ENCODE measurements around the gene DLG5. TPM values are rescaled to one million over a fixed set of nuclear protein-coding genes. Genes with fewer than 3 reads are reported as not detected.

Gene DLG5
- total and polyA plus RNA-seq, 9 of the 15 experiments (the other 6 are each of a cell fraction or from before 2014, with no cell fraction given) = 1.4 to 26.8 (median 11.2) TPM

DNA sequence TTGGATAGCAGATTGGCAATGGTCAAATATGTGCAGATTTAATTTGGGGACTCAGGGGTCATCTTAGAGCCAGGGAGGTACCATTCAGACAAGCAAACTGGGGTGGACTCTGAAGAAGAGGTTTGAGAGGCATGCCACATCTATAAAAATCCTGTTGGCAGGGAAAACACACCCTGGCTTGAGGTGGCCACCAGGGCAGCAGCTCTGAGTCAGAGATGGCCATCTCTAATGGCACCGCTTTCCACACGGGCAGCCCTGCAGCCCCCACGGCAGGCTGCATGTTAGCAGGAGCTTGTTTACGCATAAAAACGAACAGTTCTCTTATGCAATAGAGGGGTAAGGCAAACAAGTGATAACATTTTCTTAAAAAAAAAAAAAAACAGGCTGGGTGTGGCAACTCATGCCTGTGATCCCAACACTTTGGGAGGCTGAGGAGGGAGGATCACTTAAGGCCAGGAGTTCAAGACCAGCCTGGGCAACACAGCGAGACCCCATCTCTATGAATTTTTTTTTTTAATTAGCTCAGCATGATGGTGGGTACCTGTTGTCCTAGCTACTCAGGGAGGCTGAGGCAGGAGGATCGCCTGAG is 14.9 kb downstream of the DLG5 start (continued):
- TF ChIP-seq, protein P1, sequence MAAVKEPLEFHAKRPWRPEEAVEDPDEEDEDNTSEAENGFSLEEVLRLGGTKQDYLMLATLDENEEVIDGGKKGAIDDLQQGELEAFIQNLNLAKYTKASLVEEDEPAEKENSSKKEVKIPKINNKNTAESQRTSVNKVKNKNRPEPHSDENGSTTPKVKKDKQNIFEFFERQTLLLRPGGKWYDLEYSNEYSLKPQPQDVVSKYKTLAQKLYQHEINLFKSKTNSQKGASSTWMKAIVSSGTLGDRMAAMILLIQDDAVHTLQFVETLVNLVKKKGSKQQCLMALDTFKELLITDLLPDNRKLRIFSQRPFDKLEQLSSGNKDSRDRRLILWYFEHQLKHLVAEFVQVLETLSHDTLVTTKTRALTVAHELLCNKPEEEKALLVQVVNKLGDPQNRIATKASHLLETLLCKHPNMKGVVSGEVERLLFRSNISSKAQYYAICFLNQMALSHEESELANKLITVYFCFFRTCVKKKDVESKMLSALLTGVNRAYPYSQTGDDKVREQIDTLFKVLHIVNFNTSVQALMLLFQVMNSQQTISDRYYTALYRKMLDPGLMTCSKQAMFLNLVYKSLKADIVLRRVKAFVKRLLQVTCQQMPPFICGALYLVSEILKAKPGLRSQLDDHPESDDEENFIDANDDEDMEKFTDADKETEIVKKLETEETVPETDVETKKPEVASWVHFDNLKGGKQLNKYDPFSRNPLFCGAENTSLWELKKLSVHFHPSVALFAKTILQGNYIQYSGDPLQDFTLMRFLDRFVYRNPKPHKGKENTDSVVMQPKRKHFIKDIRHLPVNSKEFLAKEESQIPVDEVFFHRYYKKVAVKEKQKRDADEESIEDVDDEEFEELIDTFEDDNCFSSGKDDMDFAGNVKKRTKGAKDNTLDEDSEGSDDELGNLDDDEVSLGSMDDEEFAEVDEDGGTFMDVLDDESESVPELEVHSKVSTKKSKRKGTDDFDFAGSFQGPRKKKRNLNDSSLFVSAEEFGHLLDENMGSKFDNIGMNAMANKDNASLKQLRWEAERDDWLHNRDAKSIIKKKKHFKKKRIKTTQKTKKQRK (IDR thresholded peaks at IDR 0.05; ENCODE audit: borderline replicate concordance, low read depth, low read length) = no peak
- TF ChIP-seq PURB (CRISPR knock-in tag; IDR thresholded peaks at IDR 0.05; ENCODE audit: low read depth) = no peak
- TF ChIP-seq BDP1 (IDR thresholded peaks at IDR 0.05; ENCODE audit: insufficient read depth, insufficient read length) = no peak
- TF ChIP-seq, protein P2, sequence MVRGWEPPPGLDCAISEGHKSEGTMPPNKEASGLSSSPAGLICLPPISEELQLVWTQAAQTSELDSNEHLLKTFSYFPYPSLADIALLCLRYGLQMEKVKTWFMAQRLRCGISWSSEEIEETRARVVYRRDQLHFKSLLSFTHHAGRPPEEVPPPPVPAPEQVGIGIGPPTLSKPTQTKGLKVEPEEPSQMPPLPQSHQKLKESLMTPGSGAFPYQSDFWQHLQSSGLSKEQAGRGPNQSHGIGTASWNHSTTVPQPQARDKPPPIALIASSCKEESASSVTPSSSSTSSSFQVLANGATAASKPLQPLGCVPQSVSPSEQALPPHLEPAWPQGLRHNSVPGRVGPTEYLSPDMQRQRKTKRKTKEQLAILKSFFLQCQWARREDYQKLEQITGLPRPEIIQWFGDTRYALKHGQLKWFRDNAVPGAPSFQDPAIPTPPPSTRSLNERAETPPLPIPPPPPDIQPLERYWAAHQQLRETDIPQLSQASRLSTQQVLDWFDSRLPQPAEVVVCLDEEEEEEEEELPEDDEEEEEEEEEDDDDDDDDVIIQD (CRISPR knock-in tag; IDR thresholded peaks at IDR 0.05) = no peak
- no peak for TF ChIP-seq ZBTB49 (CRISPR knock-in tag; IDR thresholded peaks at IDR 0.05; ENCODE audit: borderline replicate concordance)
- no peak; a peak in 1 of 4 replicates for TF ChIP-seq SRF (CRISPR knock-in tag; IDR thresholded peaks at IDR 0.05)
- no peak for TF ChIP-seq RBBP5 (IDR thresholded peaks at IDR 0.05; ENCODE audit: borderline replicate concordance, insufficient read depth, low read length, poor library complexity, severe bottlenecking)
- no peak for TF ChIP-seq PRPF4 (IDR thresholded peaks at IDR 0.05; ENCODE audit: insufficient read depth, low read depth, low read length, poor library complexity, severe bottlenecking)
- peak; percentile 44 for TF ChIP-seq GABPA (tag; conservative IDR thresholded peaks at IDR 0.05; ENCODE audit: low read depth)
- no peak for TF ChIP-seq ATF1 (CRISPR knock-in tag; IDR thresholded peaks at IDR 0.05)
- TF ChIP-seq ATF1 (tag; IDR thresholded peaks at IDR 0.05) = peak; percentile 60
- TF ChIP-seq ZNF121 (CRISPR knock-in tag; conservative IDR thresholded peaks at IDR 0.05) = peak; percentile 97
- peak; percentile 79 for TF ChIP-seq SOX6 (IDR thresholded peaks at IDR 0.05)
- TF ChIP-seq IRF9 (tag; IDR thresholded peaks at IDR 0.05) = peak; percentile 69; the same call in 1 of the 2 replicates
- TF ChIP-seq ZNF79 (CRISPR knock-in tag; IDR thresholded peaks at IDR 0.05; ENCODE audit: low read depth) = peak; percentile 45; the same call in 1 of the 2 replicates
- no peak for TF ChIP-seq FOS (IDR thresholded peaks at IDR 0.05; ENCODE audit: extremely low read depth, insufficient read length)
- TF ChIP-seq ZNF174 (CRISPR knock-in tag; IDR thresholded peaks at IDR 0.05) = no peak
- no peak; the same call in 1 of the 2 replicates for TF ChIP-seq NR2C1 (IDR thresholded peaks at IDR 0.05)
- peak; percentile 70; the same call in 1 of the 2 replicates for TF ChIP-seq NR2C1 (tag; IDR thresholded peaks at IDR 0.05)
- TF ChIP-seq ARID1B (IDR thresholded peaks at IDR 0.05) = peak; percentile 74
- TF ChIP-seq ZNF232 (CRISPR knock-in tag; IDR thresholded peaks at IDR 0.05) = no peak
